ENCODE data around the gene GPR135.

Gene GPR135

GRCh38 chr14:59460378-59460777 is 4.8 kb downstream of the GPR135 start:
- no peaks in the 10 kb centered on the region for H3K27me3 ChIP-seq (ENCODE audit: insufficient read depth, low read depth)
- H4K20me1 ChIP-seq (ENCODE audit: insufficient read depth) = no peaks in the 10 kb centered on the region
- H3K4me1 ChIP-seq (ENCODE audit: low read depth, poor library complexity, severe bottlenecking) = no peaks in the 10 kb centered on the region
- H3K9ac ChIP-seq = no peak overlapping the region
- no peak overlapping the region for H2AFZ ChIP-seq (ENCODE audit: low read depth)
- no peak for TF ChIP-seq CTCF (conservative IDR thresholded peaks at IDR 0.05; ENCODE audit: low read depth, low read length)
- H3K4me2 ChIP-seq = no peak overlapping the region
- no peak overlapping the region for H3K4me3 ChIP-seq (IDR thresholded peaks at IDR 0.05; ENCODE audit: insufficient read depth, low read depth, low read length)
- H3K36me3 ChIP-seq (ENCODE audit: insufficient read depth) = no peaks in the 10 kb centered on the region
- no peaks in the 10 kb centered on the region for H3K79me2 ChIP-seq (ENCODE audit: insufficient read depth, low read depth)
- H3K27ac ChIP-seq = no peak overlapping the region

- Histone ChIP-seq H3K4me3 (IDR thresholded peaks at IDR 0.05; ENCODE audit: insufficient read depth, low read depth, low read length) (no peak overlapping the region), H4K20me1 (ENCODE audit: insufficient read depth) (no peaks in the 10 kb centered on the region), H2AFZ (ENCODE audit: low read depth) (no peak overlapping the region), H3K27me3 (ENCODE audit: insufficient read depth, low read depth) (no peaks in the 10 kb centered on the region), H3K27ac (no peak overlapping the region), H3K9ac (no peak overlapping the region), H3K4me1 (ENCODE audit: low read depth, poor library complexity, severe bottlenecking) (no peaks in the 10 kb centered on the region), H3K79me2 (ENCODE audit: insufficient read depth, low read depth) (no peaks in the 10 kb centered on the region), H3K36me3 (ENCODE audit: insufficient read depth) (no peaks in the 10 kb centered on the region), H3K4me2 (no peak overlapping the region)
- no peak for TF ChIP-seq CTCF (conservative IDR thresholded peaks at IDR 0.05; ENCODE audit: low read depth, low read length)
Observed at GRCh38 chr14:59458486-59458885, 6.7 kb downstream of the GPR135 start.

GRCh38 chr14:59455411-59455810 is 9.8 kb downstream of the GPR135 start:
- H3K4me3 ChIP-seq (IDR thresholded peaks at IDR 0.05; ENCODE audit: insufficient read depth, low read depth, low read length) = no peak overlapping the region
- no peak overlapping the region for H3K9ac ChIP-seq
- H3K36me3 ChIP-seq (ENCODE audit: insufficient read depth) = no peaks in the 10 kb centered on the region
- no peaks in the 10 kb centered on the region for H3K4me1 ChIP-seq (ENCODE audit: low read depth, poor library complexity, severe bottlenecking)
- no peak overlapping the region for H2AFZ ChIP-seq (ENCODE audit: low read depth)
- no peaks in the 10 kb centered on the region for H3K27me3 ChIP-seq (ENCODE audit: insufficient read depth, low read depth)
- no peak overlapping the region for H3K4me2 ChIP-seq
- H4K20me1 ChIP-seq (ENCODE audit: insufficient read depth) = no peaks in the 10 kb centered on the region
- H3K79me2 ChIP-seq (ENCODE audit: insufficient read depth, low read depth) = no peaks in the 10 kb centered on the region
- TF ChIP-seq CTCF (conservative IDR thresholded peaks at IDR 0.05; ENCODE audit: low read depth, low read length) = no peak
- H3K27ac ChIP-seq = no peak overlapping the region

GRCh38 chr14:59454139-59454538 is 11.0 kb downstream of the GPR135 start:
- no peaks in the 10 kb centered on the region for H3K27me3 ChIP-seq (ENCODE audit: insufficient read depth, low read depth)
- no peaks in the 10 kb centered on the region for H4K20me1 ChIP-seq (ENCODE audit: insufficient read depth)
- no peaks in the 10 kb centered on the region for H3K4me1 ChIP-seq (ENCODE audit: low read depth, poor library complexity, severe bottlenecking)
- no peak overlapping the region for H3K27ac ChIP-seq
- H3K4me3 ChIP-seq (IDR thresholded peaks at IDR 0.05; ENCODE audit: insufficient read depth, low read depth, low read length) = no peak overlapping the region
- no peaks in the 10 kb centered on the region for H3K36me3 ChIP-seq (ENCODE audit: insufficient read depth)
- H3K4me2 ChIP-seq = no peak overlapping the region
- H2AFZ ChIP-seq (ENCODE audit: low read depth) = no peak overlapping the region
- no peak for TF ChIP-seq CTCF (conservative IDR thresholded peaks at IDR 0.05; ENCODE audit: low read depth, low read length)
- H3K79me2 ChIP-seq (ENCODE audit: insufficient read depth, low read depth) = no peaks in the 10 kb centered on the region
- H3K9ac ChIP-seq = no peak overlapping the region

GRCh38 chr14:59451849-59452248 is 13.3 kb downstream of the GPR135 start:
- no peak overlapping the region for H3K9ac ChIP-seq
- H3K4me1 ChIP-seq (ENCODE audit: low read depth, poor library complexity, severe bottlenecking) = no peaks in the 10 kb centered on the region
- no peak overlapping the region for H2AFZ ChIP-seq (ENCODE audit: low read depth)
- H3K27ac ChIP-seq = no peak overlapping the region
- H3K36me3 ChIP-seq (ENCODE audit: insufficient read depth) = no peaks in the 10 kb centered on the region
- no peak overlapping the region for H3K4me3 ChIP-seq (IDR thresholded peaks at IDR 0.05; ENCODE audit: insufficient read depth, low read depth, low read length)
- no peak for TF ChIP-seq CTCF (conservative IDR thresholded peaks at IDR 0.05; ENCODE audit: low read depth, low read length)
- H3K27me3 ChIP-seq (ENCODE audit: insufficient read depth, low read depth) = no peaks in the 10 kb centered on the region
- H4K20me1 ChIP-seq (ENCODE audit: insufficient read depth) = no peaks in the 10 kb centered on the region
- no peaks in the 10 kb centered on the region for H3K79me2 ChIP-seq (ENCODE audit: insufficient read depth, low read depth)
- no peak overlapping the region for H3K4me2 ChIP-seq
